GM19023 (cell line): ENCODE results near the gene FUT9.

Source experiments
- ATAC-seq: cut with Tn5 transposase; IDR thresholded peaks from one replicate; pipeline ENCODE4 v1.9.1; 2021; ENCODE audit warnings: mild to moderate bottlenecking, moderate library complexity; ENCODE audit not compliant: unreplicated experiment

The FUT9 gene

DNA sequence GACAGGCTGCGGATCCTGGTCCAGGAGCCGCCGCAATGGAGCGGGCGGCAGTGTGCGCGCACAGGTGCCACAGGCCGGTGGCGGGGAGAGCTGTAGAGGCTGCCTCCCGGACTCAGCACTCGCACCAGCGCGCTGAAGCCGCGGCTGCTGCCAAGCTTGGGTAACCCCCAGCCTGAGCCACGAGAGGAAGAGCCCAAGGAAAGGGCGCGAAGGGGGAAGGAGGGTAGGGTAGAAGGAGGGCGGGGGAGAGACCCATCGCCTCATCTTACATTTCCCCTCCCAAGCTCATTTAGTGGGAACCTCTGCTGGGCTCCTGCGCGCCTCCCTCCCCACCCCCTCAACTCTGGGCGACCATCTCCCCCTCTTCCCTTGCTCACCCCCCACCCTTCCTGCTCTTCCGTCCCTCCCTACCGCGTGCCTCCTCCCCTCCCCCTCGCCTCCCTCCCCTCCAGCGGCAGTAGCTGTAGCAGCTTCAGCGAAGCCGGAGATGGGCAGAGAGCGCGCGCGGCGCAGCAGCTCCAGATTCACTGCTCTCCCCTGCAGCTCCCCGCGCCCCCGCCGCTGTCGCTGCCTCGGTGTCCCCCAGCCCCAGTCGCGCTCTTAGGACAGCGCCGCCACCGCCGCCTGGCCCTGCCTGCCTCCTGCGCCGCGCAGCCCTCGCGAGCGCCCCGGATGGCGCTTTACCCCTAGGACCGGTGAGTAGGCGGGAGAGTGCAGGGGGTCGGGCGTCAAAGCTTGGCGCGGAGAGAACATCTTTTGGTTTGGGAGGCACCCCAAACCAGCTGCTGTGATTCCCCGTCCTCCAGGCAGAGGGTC, at the start of gene FUT9:
Gene FUT9, plus strand, starts transcription at position 457 of the 816 bp plus-strand sequence. CDS start 187,182 bp downstream, outside the sequence.
- no peak for ATAC-seq

DNA sequence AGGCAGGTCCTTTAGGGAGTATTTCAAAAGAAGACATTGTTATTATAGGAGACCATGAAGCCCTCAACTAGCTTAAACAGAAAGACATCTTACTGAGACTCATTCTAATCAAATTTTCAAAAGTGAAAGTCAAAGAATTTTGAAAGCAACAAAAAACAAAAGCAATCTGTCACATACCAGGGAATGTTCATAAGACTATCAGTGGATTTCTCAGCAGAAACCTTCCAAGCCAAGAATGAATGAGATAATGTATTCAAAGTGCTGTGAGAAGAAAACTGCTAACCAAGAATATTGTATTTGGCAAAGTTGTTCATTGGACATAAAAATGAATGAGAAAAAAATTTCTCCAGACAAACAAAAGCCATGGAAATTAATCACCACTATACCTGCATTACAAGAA, 48.2 kb upstream of the FUT9 start:
- ATAC-seq, result no peak

DNA sequence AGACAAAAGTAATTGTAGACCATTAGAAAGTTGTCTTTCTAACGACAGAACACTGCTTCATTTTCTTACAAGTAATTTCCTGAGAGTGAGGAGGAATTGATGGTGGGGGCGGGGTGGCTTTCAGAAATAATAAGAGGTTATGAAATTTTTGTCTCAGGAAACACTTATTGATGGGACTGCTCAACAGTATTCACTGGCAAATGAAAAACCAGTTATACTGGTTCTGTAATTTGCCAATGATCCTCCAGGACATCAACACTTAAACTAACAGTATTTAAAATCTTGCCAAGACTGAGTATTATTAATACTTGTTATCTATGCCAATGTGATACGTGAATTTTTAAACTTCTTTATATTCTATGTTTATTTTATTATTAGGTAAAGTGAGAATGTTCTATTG, 41.8 kb upstream of the FUT9 start:
- ATAC-seq, result no peak

DNA sequence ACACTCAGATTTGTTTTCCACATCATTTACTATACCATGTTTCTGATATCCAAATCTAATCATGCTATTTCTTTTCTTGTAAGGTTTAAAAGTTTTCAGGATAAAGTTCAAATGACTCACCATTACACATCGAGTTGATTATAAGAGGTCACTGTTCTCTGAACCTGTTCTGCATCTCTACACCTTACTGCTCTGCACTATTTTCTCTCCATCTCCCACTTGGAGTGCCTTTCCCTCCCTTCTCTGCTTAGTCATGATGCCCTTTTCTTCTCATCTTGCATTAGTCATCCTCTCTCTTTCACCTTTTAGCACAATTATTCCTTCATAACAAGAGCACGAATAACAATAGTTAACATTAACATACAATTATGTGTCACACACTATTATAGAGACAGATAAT, 37.5 kb upstream of the FUT9 start:
- no peak for ATAC-seq

DNA sequence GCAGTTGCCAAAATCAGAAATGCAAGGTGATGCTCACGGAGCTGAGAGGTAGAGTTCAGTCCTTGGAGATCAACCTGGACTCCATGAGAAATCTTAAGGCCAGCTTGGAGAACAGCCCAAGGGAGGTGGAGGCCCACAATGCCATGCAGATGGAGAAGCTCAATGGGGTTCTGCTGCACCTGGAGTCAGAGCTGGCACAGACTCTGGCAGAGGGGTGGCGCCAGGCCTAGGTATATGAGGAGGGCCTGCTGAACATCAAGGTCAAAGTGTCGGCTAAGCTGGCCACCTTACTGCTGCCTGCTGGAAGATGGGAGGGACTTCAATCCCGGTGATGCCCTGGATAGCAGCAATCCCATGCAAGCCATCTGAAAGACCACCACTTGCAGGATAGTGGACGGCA, 23.9 kb upstream of the FUT9 start:
- no peak for ATAC-seq

DNA sequence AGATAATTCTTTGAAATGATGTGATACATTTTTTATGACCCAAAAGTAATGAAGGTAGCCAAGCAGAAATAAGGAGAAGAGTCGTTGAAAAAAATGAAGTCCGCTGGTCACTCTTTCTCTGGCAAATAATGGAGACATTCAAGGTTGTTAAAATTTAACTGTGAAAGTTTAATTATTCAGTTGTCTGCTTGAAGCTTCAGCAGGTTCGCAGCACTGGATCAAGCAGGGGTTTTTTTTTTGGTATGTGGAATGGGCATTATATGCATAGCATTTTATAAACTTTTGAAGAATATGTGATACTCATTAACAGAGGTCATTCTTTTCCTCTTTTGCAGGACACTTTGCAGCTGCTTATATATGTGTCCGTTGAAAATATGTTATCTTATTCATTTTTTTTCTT, 21.6 kb upstream of the FUT9 start:
- ATAC-seq, result no peak

DNA sequence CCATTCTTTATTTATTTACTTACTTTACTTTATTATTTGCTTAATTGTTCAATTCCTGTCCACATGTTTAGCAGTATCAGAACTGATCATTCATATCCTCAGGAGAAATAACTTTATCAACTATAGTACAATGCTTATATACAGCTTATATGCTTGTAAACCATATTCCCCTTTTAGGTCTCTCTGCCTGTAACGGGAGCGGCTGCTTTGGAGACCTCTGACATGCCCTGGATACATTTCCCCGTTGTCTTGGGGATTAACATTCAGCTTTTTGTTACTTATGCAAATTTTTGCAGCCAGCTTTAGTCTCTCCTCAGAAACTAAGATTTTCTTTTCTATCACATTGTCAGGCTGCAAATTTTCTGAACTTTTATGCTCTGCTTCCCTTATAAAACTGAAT, 17.6 kb upstream of the FUT9 start:
- ATAC-seq, result no peak

DNA sequence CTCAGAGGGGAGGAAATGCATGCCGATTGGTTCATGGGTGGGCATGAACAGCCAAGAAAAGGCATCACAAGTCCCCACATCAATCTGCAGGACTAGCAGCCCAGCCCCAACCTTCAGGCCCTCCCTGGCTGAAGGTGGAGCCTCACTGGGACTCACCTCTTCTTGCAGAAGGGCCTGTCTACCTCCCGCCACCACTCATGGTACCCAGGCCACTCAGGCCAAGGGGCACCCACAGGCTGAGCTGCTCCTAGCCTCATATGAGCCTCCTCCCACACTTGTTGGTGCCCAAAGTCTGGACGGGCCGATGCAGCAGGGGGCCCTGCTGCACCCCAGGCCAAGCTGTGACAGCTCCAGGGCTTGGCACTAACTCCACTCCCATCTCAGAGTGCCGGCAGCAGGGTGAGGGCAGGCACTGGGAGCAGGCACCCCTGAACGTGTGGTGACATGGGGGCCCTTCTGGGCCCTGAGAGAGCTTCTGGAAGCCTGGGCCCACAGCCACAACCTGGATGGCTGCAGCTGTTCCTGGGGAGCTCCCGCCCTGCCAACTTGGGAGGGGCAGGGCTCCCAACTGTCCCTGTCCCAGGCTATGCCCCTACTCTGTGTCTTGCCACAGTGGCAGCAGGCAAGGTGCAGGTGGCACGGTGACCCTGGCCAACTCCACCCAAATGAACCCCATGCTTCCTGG, 13.7 kb upstream of the FUT9 start:
- ATAC-seq, result no peak

DNA sequence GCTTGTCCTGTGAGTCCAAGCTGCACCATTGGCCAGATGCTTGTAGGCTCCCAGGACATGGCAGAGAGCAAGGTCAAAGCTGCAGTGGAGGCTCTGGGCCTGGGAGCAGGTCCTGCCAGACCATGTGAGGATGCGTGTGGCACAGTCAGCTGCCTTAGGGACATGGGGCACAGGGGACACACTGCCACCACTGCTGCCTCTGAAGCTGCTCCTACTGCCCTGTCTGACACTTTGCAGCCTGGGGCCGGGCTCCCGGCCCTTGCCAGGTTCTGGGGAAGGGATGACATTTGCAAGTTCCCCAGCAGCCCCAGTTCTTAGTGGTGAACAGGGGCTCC, 13.2 kb upstream of the FUT9 start:
- no peak for ATAC-seq

DNA sequence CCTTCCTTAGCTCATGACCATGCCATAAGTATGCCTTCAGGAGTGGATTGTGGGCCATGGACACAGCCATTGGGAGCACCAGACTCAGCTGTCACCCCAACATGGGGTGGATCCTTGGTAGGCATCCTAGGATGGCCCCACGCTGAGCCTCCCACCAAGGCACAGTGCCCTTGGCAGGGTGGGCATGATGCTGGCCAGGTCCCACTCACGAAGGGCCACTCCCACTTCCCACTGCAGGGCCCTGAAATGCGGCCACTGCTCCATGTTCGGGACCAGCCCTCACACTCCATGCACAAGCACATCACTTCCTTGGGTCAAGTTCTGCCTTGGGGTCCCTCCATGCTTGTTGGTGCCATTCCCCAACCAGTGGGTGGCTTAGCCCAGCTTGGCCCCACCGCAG, 12.9 kb upstream of the FUT9 start:
- ATAC-seq, result no peak

DNA sequence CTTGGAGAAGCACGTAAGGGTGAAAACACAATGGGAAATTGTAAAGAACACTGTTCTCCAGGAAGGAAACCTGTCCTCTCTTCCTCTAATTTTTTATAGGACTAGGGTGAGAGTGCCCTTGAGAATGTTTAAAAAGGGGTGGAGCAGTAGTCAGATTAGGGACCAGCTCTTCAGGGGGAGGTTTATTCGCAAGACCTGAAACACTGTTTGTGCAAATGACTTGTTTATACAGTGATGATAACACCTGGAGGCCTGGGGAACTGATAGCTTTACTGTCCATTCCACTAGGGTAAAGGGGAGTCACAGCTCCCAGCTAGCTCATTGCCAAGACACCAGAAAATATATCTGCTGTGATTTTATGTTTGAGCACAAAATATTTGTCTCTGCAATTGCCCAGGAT, 8.1 kb upstream of the FUT9 start:
- no peak for ATAC-seq

DNA sequence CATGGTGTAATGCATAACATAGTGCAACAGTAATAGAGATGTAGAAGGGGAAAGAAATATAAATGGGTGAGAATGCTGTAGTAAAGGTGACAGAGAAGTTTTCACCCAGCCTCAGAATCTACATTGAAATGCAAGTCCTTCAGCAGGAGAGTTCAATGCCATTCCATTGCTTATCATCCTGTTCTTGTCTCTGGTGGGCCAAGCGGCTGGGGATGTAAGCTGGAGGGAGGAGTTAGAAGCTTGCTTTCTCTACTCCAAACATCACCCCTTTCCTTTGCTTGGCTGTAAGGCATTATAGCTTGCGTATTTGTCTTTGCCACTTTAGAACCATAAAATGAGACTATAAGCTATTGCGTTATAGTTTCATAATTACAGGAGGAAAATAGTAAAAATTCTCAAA, 2.2 kb upstream of the FUT9 start:
- no peak for ATAC-seq

DNA sequence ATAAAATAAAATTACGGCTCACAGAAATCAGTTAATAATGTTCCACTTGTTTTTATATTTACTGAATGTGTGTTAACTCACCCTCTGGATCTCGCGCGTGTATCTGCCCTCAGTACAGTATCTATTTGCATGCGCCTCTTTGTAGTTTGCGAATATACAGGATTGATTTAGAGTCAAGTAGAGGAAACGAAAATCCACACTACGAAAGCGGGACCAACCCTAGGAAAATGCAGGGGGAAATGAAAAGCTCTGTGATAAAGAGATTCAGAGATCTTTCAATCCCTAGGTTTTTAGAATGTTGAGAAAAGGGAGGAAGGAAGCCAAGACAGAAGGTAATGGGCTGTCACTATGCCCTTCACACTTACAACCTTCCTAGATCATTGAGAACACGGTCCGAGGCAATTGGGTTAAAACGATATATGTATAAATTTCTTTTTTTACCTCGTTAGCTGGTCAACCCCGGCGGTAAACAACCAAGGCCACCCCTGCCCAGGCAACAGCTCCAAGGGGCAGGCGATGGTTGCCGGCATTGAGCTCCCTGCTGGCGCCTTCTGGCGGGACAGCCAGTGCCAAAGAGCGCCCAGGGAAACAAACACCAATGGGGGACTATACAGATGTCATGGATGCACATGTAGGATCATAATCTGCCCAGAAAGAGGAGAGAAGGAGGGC, 792 bp upstream of the FUT9 start:
- no peak for ATAC-seq

DNA sequence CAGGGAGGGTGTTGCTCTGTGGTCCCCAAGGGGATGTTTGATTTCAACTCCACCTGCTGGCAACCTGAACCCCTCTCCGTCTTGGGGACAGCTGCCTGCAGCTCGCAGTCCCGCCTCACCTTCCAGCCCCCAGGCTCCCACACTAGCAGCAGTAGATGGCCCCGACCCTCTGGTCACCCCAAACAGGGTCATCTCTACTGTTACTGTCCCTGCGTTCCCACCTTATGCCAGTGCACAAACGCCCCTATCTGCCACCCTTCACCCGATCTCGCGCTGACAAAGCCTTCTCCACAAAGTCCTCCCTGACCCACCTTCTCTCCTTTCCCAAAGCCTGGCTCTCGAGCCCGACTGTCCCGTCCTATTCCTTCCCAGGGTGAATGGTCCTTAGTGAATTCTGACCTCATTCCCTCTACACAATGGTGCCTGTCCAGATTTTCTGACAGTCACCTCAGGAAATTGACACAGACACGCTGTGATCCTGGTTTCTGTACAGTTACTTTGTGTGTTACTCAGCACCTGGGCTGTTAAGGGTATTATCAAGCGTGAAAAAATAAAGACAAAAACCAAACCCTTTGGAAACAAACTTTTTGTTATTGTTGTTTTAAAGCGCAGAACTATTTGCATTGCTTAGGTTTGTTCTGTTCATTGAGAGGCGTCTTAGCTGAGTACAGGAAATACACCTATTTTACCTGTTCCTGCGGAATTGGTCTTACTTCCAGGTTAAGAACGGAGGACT, 728 bp downstream of the FUT9 start:
- ATAC-seq, result no peak

DNA sequence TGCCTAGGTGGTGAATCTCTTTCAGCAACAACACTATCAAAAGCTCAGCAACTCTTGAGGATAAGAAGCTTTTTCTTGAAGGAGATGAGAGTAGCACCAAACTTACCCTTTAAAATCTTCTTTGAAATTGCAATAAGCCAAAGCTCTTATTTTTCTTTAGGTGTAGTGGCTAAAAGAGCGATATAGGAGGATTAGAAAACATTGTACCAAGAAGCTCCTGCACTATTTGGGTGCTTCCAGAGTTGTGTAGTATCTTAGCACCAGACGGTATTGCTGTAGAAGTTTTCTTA, 1.2 kb downstream of the FUT9 start:
- no peak for ATAC-seq

DNA sequence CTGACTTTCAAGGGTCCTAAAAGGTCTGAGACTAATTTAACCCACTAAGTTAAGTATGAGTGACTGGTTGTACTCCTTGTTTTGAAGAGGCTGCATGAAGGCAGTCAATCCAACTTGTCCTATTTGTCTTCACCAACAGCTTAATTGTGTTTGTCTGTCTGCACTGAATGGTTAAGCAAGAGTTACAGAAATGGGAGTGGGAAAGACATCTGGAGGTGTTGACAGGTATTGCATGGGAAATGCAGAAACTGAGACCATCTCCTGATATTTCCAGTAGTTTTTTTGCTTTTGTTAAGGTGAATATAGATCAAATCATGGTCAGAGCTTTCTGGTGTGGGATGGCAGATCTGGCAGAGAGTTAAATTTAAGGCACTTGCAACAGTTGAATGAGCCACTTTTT, 6.5 kb downstream of the FUT9 start:
- ATAC-seq, result no peak

DNA sequence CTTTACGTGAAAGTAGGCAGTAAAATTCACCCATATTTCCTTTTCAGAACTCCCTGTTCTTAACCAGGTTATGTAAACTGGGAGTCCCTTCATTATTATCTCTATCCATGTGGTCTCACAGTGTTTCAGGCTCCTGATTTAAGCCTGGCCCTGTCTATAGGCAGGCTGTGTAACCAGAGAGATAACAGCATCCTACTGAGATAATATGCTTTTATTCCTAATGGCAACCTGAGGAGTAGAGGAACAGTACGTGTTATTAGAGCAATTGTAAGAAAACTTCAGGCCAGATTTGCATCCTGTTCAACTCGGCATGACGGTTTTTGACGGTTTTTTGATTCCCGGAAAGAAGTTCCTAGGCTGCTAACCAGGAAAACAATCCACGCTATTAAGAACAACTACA, 16.9 kb downstream of the FUT9 start:
- no peak for ATAC-seq

DNA sequence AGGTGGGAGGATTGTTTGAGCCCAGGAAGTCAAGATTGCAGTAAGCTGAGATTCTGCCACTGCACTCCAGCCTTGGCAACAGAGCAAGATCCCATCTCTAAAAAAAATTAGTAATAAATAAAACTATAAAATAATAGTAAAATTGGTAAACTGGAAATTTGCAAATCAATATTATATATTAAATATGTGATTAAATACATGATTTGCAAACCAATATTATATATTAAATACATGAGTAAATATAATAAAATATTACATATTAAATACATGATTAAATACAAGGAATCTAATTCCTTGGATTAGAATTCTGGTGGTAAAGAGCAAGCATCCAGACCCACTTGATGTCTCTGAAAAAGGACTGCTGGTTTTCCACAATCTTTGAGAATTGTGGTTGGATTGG, 35.8 kb downstream of the FUT9 start:
- no peak for ATAC-seq

DNA sequence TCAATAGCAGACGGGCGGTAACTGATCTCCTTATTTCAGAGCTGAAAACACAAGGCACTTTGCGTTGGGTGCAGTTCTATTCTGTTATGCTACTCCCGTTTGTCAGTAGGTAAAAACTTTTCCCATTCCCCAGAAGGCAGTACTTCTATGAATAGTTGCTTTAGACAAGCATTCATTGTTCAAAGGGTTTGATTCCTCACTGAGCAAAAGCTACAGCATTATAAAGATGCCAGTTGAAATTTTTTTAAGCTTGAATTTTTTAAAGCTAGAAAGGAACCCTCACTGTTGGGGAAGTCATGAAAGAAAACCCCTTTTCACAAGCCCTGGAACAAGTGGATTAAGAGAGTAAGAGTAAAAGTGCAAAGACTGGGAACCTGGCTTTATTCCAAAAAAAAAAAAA, 42.3 kb downstream of the FUT9 start:
- no peak for ATAC-seq

DNA sequence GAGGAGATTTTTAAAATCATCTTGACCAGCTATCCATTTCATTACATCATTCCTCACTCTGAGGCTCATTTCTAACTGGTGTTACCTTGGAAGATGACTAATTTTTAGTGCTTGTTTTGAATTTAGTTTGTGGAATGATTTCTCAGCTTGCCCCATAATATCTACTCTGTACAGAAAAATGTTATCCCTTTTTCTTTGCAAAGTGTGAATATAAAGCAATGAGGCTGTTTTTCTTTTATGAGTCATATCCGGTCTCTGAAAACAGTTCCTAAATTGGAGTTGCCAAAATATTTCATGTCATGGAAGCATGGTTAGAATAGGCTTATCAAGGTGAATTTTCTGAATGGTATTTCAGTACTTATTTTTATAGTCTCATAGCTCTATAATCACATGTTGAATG, 43.8 kb downstream of the FUT9 start:
- no peak for ATAC-seq

DNA sequence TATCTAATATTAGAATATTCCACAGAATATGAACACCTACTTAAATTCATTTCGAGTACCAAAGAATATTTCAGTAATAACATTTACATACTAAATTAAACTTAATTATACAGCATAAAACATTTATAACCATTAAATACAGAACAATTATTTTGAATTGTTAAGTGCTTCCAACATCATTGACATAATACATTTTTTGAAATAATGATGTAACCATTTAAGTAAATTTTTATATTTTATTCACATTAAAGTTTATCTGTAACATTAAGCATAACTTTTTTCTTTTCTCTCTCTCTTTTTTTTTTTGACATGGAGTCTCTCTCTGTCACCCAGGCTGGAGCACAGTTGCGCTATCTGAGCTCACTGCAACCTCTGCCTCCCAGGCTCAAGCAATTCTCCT, 44.5 kb downstream of the FUT9 start:
- no peak for ATAC-seq

DNA sequence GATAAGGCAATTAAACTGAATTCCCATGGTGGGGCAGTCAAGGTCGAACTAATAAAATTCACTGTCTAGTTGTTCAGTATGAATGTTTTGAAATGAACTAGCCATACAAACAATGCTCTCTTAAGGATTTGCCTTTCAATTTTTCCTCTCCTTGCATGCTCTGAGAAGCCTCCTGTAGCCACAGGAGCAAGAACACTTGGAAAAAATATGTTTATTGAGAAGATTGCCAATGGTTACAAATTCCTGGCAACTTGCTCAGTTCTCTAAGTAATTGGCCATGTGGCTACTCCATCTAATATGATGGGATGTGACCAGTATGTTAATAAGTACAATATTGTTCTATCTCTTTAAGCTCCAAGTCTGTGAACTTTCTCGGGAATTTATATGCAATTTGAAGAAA, 49.4 kb downstream of the FUT9 start:
- ATAC-seq, result no peak
